Smooth muscle cell (in vitro differentiated cells): Measurements from ENCODE around the gene PDK2. TPM values are rescaled to one million over a fixed set of nuclear protein-coding genes. Genes with fewer than 3 reads are reported as not detected.

Source experiments
- DNase-seq: peaks from one replicate; lab custom pipeline; 2025; ENCODE audit not compliant: unreplicated experiment; lab: John Stamatoyannopoulos, UW
- H2AFZ ChIP-seq: fragments of 200-600 bp; sonication (generic); 2 replicates; pipeline ENCODE4 v1.6.0; 2016; ENCODE audit warnings: antibody characterized with exemption, low read depth, mild to moderate bottlenecking
- H3F3A ChIP-seq: fragments of 200-600 bp; sonication (generic); 2 replicates; pipeline ENCODE4 v1.6.0; 2017; ENCODE audit warnings: antibody characterized with exemption, low read depth
- H3K27ac ChIP-seq: fragments of 200-600 bp; sonication (generic); 2 replicates; pipeline ENCODE4 v1.5.1; 2016; ENCODE audit warnings: low read depth, mild to moderate bottlenecking
- H3K27me3 ChIP-seq: fragments of 200-600 bp; sonication (generic); 2 replicates; pipeline ENCODE4 v1.6.1; 2016; ENCODE audit warnings: low read depth, mild to moderate bottlenecking
- H3K36me3 ChIP-seq: fragments of 200-600 bp; sonication (generic); 2 replicates; pipeline ENCODE4 v1.5.1; 2016; ENCODE audit warnings: low read depth
- H3K4me1 ChIP-seq: fragments of 200-600 bp; sonication (generic); 2 replicates; pipeline ENCODE4 v1.5.1; 2016; ENCODE audit warnings: low read depth
- H3K4me2 ChIP-seq: fragments of 200-600 bp; sonication (generic); 2 replicates; pipeline ENCODE4 v1.6.0; 2016; ENCODE audit warnings: mild to moderate bottlenecking
- H3K4me3 ChIP-seq: fragments of 200-600 bp; sonication (generic); 2 replicates; pipeline ENCODE4 v1.5.1; 2016; ENCODE audit warnings: mild to moderate bottlenecking
- H3K79me2 ChIP-seq: fragments of 200-600 bp; sonication (generic); 2 replicates; pipeline ENCODE4 v1.6.0; 2016; ENCODE audit warnings: low read depth, mild to moderate bottlenecking
- H3K9ac ChIP-seq: fragments of 200-600 bp; sonication (generic); 2 replicates; pipeline ENCODE4 v1.6.0; 2016; ENCODE audit warnings: low read depth
- H3K9me3 ChIP-seq: fragments of 200-600 bp; sonication (generic); replicated peaks from 2 replicates; pipeline ENCODE4 v1.5.1; 2016; ENCODE audit warnings: low read depth
- H4K20me1 ChIP-seq: fragments of 200-600 bp; sonication (generic); 2 replicates; pipeline ENCODE4 v1.6.0; 2016; ENCODE audit warnings: low read depth
- CTCF ChIP-seq: fragments of 200-600 bp; sonication (generic); IDR thresholded peaks from 2 replicates; pipeline ENCODE4 v1.5.1; 2017; ENCODE audit warnings: borderline replicate concordance, mild to moderate bottlenecking, antibody characterized with exemption; ENCODE audit not compliant: insufficient read depth, poor library complexity, severe bottlenecking
- WGBS: methylation state at CpG from one replicate; pipeline ENCODE4 v1.1.7; 2016; ENCODE audit warnings: low lambda C conversion rate; 5-methylcytosine and 5-hydroxymethylcytosine counted together
- polyA plus RNA-seq: library from polyadenylated mRNA; unstranded; fragments of >200 nt; fragmentation: Nextera tagmentation; extraction: Ambion mirVana; gene quantifications from 2 replicates; pipeline ENCODE4 v1.2.1, GENCODE V29; 2016
- total RNA-seq: library from RNA; depleted of rRNA; stranded (reverse); fragments of >200 nt; gene quantifications from 2 replicates; pipeline ENCODE4 v1.2.3, GENCODE V29; 2014

The PDK2 gene
- total and polyA plus RNA-seq, 2 experiments from 2014 or later, result 28.2 to 36.5 TPM

DNA sequence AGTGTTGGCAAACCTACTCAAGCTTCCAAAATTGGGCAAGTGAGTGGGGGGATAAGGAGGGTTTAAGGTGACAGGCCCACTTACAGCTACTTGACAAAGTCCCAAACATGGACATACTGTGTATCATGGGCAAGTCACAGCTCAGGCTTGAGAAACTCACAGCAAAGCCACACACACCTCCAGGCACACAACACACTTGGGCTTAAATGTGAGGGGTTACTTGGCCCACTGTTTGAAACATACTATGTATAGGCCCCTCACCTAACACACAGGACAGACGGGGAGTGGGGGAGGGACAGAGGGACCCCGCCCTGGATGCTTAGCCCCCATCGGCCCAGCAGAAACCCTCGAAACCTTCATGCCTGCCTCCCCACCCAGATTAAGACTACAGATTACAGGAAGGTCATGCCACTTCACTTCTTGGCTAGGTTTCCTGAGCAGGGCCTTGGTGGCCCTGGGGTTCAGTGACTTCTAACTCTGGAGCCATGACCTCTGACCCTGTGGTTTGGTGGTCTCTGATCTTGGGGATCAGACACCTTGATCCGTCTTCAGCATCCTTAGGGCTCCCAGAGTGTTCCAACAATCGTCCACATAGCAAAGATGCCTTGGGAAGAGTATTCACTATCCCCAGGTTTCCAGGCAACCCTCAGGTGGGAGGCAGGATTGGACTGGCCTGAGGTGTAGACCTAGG is 37.1 kb downstream of the PDK2 start:
- H3K79me2 ChIP-seq, result no peaks in the 10 kb centered on the region
- 95% methylated on average over 6 of the region's 6 CpGs for WGBS
- no peak overlapping the region for H3K4me3 ChIP-seq
- peaks cover 25% of the 10 kb centered on the region for H4K20me1 ChIP-seq
- no peaks in the 10 kb centered on the region for H3K36me3 ChIP-seq
- no peak for TF ChIP-seq CTCF
- no peaks in the 10 kb centered on the region for H3K9me3 ChIP-seq
- H3K9ac ChIP-seq, result no peak overlapping the region
- H2AFZ ChIP-seq, result no peak overlapping the region
- H3K27ac ChIP-seq, result peak overlapping the region; percentile 43
- no peak overlapping the region for H3K4me2 ChIP-seq
- DNase-seq, result no peak
- H3F3A ChIP-seq, result peaks cover 14% of the 10 kb centered on the region
- no peaks in the 10 kb centered on the region for H3K27me3 ChIP-seq
- peaks cover 21% of the 10 kb centered on the region for H3K4me1 ChIP-seq

- H4K20me1 ChIP-seq, result peaks cover 34% of the 10 kb centered on the region
- no peak for TF ChIP-seq CTCF
These were observed 38.0 kb downstream of the PDK2 start for GRCh38 chr17:50133028-50133768.

DNA sequence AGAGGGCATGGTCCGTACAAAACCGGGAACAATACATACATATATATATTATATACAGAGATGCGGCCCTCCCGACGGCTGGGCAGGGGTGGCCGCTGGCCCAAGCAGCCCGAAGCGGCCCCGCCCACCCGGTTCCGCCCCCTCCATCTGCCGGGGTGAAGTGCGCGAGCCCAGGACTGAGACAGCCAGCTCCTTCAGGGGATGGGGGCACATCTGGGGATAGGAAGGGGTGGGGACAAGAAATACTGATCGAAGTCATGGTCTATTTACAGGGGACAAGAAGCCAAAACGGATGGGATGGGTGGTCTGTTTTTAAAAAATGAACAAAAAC is 38.6 kb downstream of the PDK2 start:
- peaks cover 14% of the 10 kb centered on the region for H3F3A ChIP-seq

More at GRCh38 chr17:50133028-50133768, 38.0 kb downstream of the PDK2 start:
- H3F3A ChIP-seq, result peaks cover 14% of the 10 kb centered on the region
- no peak overlapping the region for H3K9ac ChIP-seq
- H3K4me3 ChIP-seq, result no peak overlapping the region
- no peak overlapping the region for H3K4me2 ChIP-seq
- no peak for DNase-seq
- H3K36me3 ChIP-seq, result no peaks in the 10 kb centered on the region
- H3K27ac ChIP-seq, result peak overlapping the region; percentile 43
- H3K4me1 ChIP-seq, result peaks cover 17% of the 10 kb centered on the region
- H3K27me3 ChIP-seq, result no peaks in the 10 kb centered on the region
- no peaks in the 10 kb centered on the region for H3K9me3 ChIP-seq
- H2AFZ ChIP-seq, result no peak overlapping the region
- WGBS, result 29% methylated on average over 7 of the region's 7 CpGs
- H3K79me2 ChIP-seq, result no peaks in the 10 kb centered on the region

More for the DNA sequence above, 38.6 kb downstream of the PDK2 start:
- no peak for TF ChIP-seq CTCF
- Histone ChIP-seq H3K4me1 (peaks cover 12% of the 10 kb centered on the region), H3K79me2 (no peaks in the 10 kb centered on the region), H3K27me3 (no peaks in the 10 kb centered on the region), H3K4me2 (no peak overlapping the region), H3K9ac (no peak overlapping the region), H4K20me1 (peaks cover 39% of the 10 kb centered on the region), H3K36me3 (no peaks in the 10 kb centered on the region), H2AFZ (no peak overlapping the region), H3K4me3 (no peak overlapping the region), H3K27ac (peak overlapping the region; percentile 43), H3K9me3 (no peaks in the 10 kb centered on the region)
- DNase-seq, result no peak
- WGBS, result 33% methylated on average over 15 of the region's 16 CpGs
